ENCODE measurements around the gene RASGEF1B.

Gene RASGEF1B

GRCh38 chr4:81380437-81380836 is 91.3 kb downstream of the RASGEF1B start:
- no peak for DNase-seq

- no peak for DNase-seq
Observed at GRCh38 chr4:81378386-81378785, 93.3 kb downstream of the RASGEF1B start.

DNA sequence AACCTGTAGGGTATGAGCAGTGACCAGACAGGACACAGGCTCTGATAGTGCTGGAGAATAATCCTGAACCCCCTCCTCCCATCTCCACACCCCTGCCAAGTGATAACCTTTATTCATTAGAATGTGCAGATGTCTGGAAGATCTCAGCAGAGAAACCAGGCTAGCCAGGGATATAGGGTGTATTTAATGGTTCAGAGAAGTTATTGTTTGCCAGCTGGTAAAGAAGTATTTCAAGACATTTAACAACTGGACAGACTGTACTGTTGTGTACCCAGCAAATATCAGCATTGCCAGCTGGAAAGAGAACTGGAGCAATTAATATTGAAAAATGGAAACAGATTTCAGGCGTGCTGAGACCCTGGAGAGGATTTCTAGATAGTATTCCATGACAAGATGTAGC is 94.5 kb downstream of the RASGEF1B start:
- no peak for DNase-seq

- no peak for DNase-seq
Observed at GRCh38 chr4:81376720-81377119, 95.0 kb downstream of the RASGEF1B start.

All from stimulated activated CD4-positive, alpha-beta T cell treated with anti-CD3 and anti-CD28 coated beads, Interleukin-15, amount 100 ng/mL, for 24 hours (primary cell).